GM12878 (cell line): ENCODE measurements around the gene GANAB. TPM values are rescaled to one million over a fixed set of nuclear protein-coding genes. Genes with fewer than 3 reads are reported as not detected.

Experiments
- ATAC-seq: fragments of 200-7000 bp; cut with Tn5 transposase; 3 replicates; pipeline ENCODE4 v1.9.1; 2020; ENCODE audit warnings: mild to moderate bottlenecking, moderate library complexity
- BruUV-seq: library from RNA; stranded (reverse); fragments of 400-500 nt; replicated peaks from 2 replicates; lab custom pipeline; 2021; lab: Mats Ljungman, UMichigan
- CTCF ChIA-PET: fragments of 300-600 bp; sonication (Branson Sonifier 250); formaldehyde crosslinking; extraction: SDS; loops from one replicate; lab custom pipeline; 2021; ENCODE audit warnings: inconsistent platforms; lab: Yijun Ruan, JAX
- POLR2A ChIA-PET: fragments of 350-600 bp; formaldehyde crosslinking; extraction: SDS; loops from one replicate; lab custom pipeline; 2021; ENCODE audit warnings: inconsistent platforms; lab: Charles Lee
- RAD21 ChIA-PET: fragments of 300-600 bp; sonication (Branson Sonifier 250); formaldehyde crosslinking; loops from one replicate; lab custom pipeline; 2023; ENCODE audit warnings: antibody characterized with exemption; ENCODE audit not compliant: unreplicated experiment; lab: Charles Lee
- SMC1A ChIA-PET: fragments of 300-600 bp; sonication (Branson Sonifier 250); formaldehyde crosslinking; loops from one replicate; lab custom pipeline; 2023; ENCODE audit not compliant: unreplicated experiment, uncharacterized antibody; lab: Charles Lee
- DNase-seq: peaks from one replicate; pipeline ENCODE4 v3.0.0-alpha.2; 2011; ENCODE audit warnings: low read depth, low spot score
- FAIRE-seq: peaks from 3 replicates; lab custom pipeline; 2011; peaks lifted over from hg19 to GRCh38; lab: Jason Lieb, UNC
- H2AFZ ChIP-seq: 2 replicates; pipeline ENCODE4 v1.6.0; 2011; ENCODE audit warnings: low read depth, low read length, control low read depth; ENCODE audit not compliant: control insufficient read depth
- H3K27ac ChIP-seq: 2 replicates; pipeline ENCODE4 v1.5.1; 2011; ENCODE audit warnings: control low read depth; ENCODE audit not compliant: control insufficient read depth, insufficient read depth
- H3K27me3 ChIP-seq, 2 experiments: replicated peaks in 1 of 2; 2 replicates each; pipeline versions ENCODE4 v1.6.0 to v1.6.1; 2011; ENCODE audit warnings: low read length in 1 of 2; ENCODE audit not compliant: control insufficient read depth in 2 of 2, insufficient read depth in 2 of 2
- H3K36me3 ChIP-seq, 2 experiments: 2 replicates each; pipeline ENCODE4 v1.5.1; 2011; ENCODE audit warnings: low read length in 1 of 2; ENCODE audit not compliant: control insufficient read depth in 2 of 2, insufficient read depth in 2 of 2
- H3K4me1 ChIP-seq: 2 replicates; pipeline ENCODE4 v1.6.1; 2011; ENCODE audit warnings: mild to moderate bottlenecking, low read length, moderate library complexity, mixed read lengths; ENCODE audit not compliant: control insufficient read depth, insufficient read depth
- H3K4me2 ChIP-seq: 2 replicates; pipeline ENCODE4 v1.6.0; 2011; ENCODE audit warnings: control low read depth; ENCODE audit not compliant: control insufficient read depth, insufficient read depth
- H3K4me3 ChIP-seq: fragments of 200-600 bp; sonication (generic); 2 replicates; pipeline ENCODE4 v1.5.1; 2016
- H3K79me2 ChIP-seq: 2 replicates; pipeline ENCODE4 v1.6.0; 2011; ENCODE audit warnings: low read length; ENCODE audit not compliant: control insufficient read depth, insufficient read depth
- H3K9ac ChIP-seq: 2 replicates; pipeline ENCODE4 v1.8.0; 2011; ENCODE audit warnings: low read length, control low read depth, mixed read lengths; ENCODE audit not compliant: control insufficient read depth, insufficient read depth
- H3K9me3 ChIP-seq: replicated peaks from 3 replicates; pipeline ENCODE4 v1.5.1; 2011; ENCODE audit warnings: mild to moderate bottlenecking, low read length; ENCODE audit not compliant: control insufficient read depth, insufficient read depth
- H4K20me1 ChIP-seq: 2 replicates; pipeline ENCODE4 v1.6.0; 2011; ENCODE audit not compliant: control insufficient read depth, insufficient read depth
- ASH2L ChIP-seq: fragments of 300-600, 200-600 bp; sonication (generic); IDR thresholded peaks from 2 replicates; pipeline ENCODE4 v1.6.1; 2017; ENCODE audit warnings: low read depth, mild to moderate bottlenecking, borderline replicate concordance
- CBX3 ChIP-seq: fragments of 200-600 bp; sonication (generic); IDR thresholded peaks from 2 replicates; pipeline ENCODE4 v1.6.1; 2016; ENCODE audit warnings: low read depth, borderline replicate concordance
- ELK1 ChIP-seq: IDR thresholded peaks from 2 replicates; pipeline ENCODE4 v1.6.1; 2012; ENCODE audit warnings: low read depth, low read length, improper control_type of control experiment
- FOXM1 ChIP-seq: IDR thresholded peaks from 2 replicates; pipeline ENCODE4 v1.6.1; 2012; ENCODE audit warnings: low read depth, mild to moderate bottlenecking, inconsistent platforms, low read length, moderate library complexity
- JUNB ChIP-seq: IDR thresholded peaks from 2 replicates; pipeline ENCODE4 v1.6.1; 2016; ENCODE audit warnings: antibody characterized with exemption, mild to moderate bottlenecking
- MTA3 ChIP-seq: IDR thresholded peaks from 2 replicates; pipeline ENCODE4 v1.6.1; 2012; ENCODE audit warnings: low read length, inconsistent platforms, borderline replicate concordance
- YY1 ChIP-seq: IDR thresholded peaks from 2 replicates; pipeline ENCODE4 v1.6.1; 2011; ENCODE audit warnings: low read depth, mild to moderate bottlenecking, low read length
- ZBTB11 ChIP-seq: fragments of 450-650 bp; formaldehyde crosslinking; IDR thresholded peaks from 2 replicates; pipeline ENCODE4 v1.5.0; 2022; ENCODE audit warnings: mild to moderate bottlenecking, missing genetic modification characterization
- ZNF274 ChIP-seq: IDR thresholded peaks from one replicate; pipeline ENCODE4 v1.8.0; 2011; ENCODE audit not compliant: insufficient read length, insufficient read depth
- WGBS: methylation state at CpG from one replicate; pipeline ENCODE4 v1.1.6; 2016; ENCODE audit warnings: low lambda C conversion rate; ENCODE audit not compliant: insufficient replicate concordance, insufficient coverage; ENCODE audit errors: missing lambda C conversion rate; 5-methylcytosine and 5-hydroxymethylcytosine counted together
- in situ Hi-C: fragments of 300-500 bp; cut with MboI; formaldehyde crosslinking; loops from 9 replicates; pipeline ENCODE4 v1.14.3; 2018; ENCODE audit warnings: mixed read lengths
- intact Hi-C: fragments of 100-400 bp; cut with micrococcal nuclease; formaldehyde crosslinking; loops from one replicate; pipeline ENCODE4 v1.14.2; 2022; ENCODE audit not compliant: unreplicated experiment
- polyA plus RNA-seq, 11 experiments: library from polyadenylated mRNA; depleted of rRNA in 4 of 11; unstranded in 6 of 11; stranded (reverse) in 5 of 11; fragments of >200 nt; fragmentation: Nextera tagmentation in 4 of 11; fragmentation: Illumina TruSeq in 1 of 11; extraction: Ambion mirVana in 4 of 11; extraction: Trizol in 1 of 11; gene quantifications; 1 replicate in 1 of 11; 2 replicates in 10 of 11; pipeline versions ENCODE4 v1.2.1 to v1.2.3, GENCODE V29; 2011 to 2016; ENCODE audit warnings: inconsistent platforms in 2 of 11, missing spikeins in 2 of 11, low read depth in 1 of 11
- total RNA-seq, 4 experiments: library from RNA; depleted of rRNA in 3 of 4; stranded (reverse); fragments of >200 nt in 3 of 4; fragmentation: Illumina TruSeq in 1 of 4; extraction: Trizol in 1 of 4; gene quantifications; 2 replicates each; pipeline versions ENCODE4 v1.2.1 to v1.2.3, GENCODE V29; 2013 to 2021

The GANAB gene
- total and polyA plus RNA-seq, 10 of the 15 experiments (the other 5 are each of a cell fraction or from before 2014, with no cell fraction given) = 4.5 to 175 (median 102) TPM

- TF ChIP-seq ZBTB11 (CRISPR knock-in tag) (no peak), YY1 (peak; percentile 89), CBX3 (no peak), MTA3 (no peak; the same call in 1 of the 2 replicates)
- TF ChIP-seq, all 136 proteins: peak for 54
Measured at GRCh38 chr11:62671608-62672389, 25.4 kb upstream of the GANAB start, which contains the start of the genes LBHD1 and UQCC3 (continued).

GRCh38 chr11:62671236-62671607 is 24.8 kb upstream of the GANAB start:
- peak overlapping the region; percentile 75 for H2AFZ ChIP-seq
- in situ Hi-C loops (no loop called here), intact Hi-C loops (loop anchor here (2.0 to 5.0 kb wide), 3 partner anchors 59 to 191 kb away; partner anchors contain the start of genes EML3, ROM1 and TUT1)
- DNase-seq (no peak), FAIRE-seq (no peak), ATAC-seq (peak; percentile 15)
- no peaks in the 10 kb centered on the region for H3K27me3 ChIP-seq
- H3K4me1 ChIP-seq = peaks cover 21% of the 10 kb centered on the region
- ChIA-PET CTCF (interaction anchor here (0.8 to 1.5 kb wide), 5 partner anchors 10 to 276 kb away, joined by 3 to 5 read pairs (median 4); partner anchors contain the start of gene TUT1), SMC1A (interaction anchor here (1.0 to 2.2 kb wide), 6 partner anchors 10 to 276 kb away, joined by 3 to 9 read pairs (median 4); partner anchors contain the start of gene TUT1), RAD21 (interaction anchor here (0.8 to 2.7 kb wide), 7 partner anchors 20 to 128 kb away, joined by 3 to 14 read pairs (median 6); partner anchors contain the start of genes HNRNPUL2, MTA2, TTC9C and TUT1), POLR2A (interaction anchor here (0.8 to 16.2 kb wide), 20 partner anchors 8 to 246 kb away, joined by 3 to 295 read pairs (median 6); partner anchors contain the start of genes B3GAT3, EEF1G, GANAB and HNRNPUL2)
- H3K9ac ChIP-seq = peak overlapping the region; percentile 87
- BruUV-seq = no TSS peak
- H3K79me2 ChIP-seq = peaks cover 52% of the 10 kb centered on the region
- no peaks in the 10 kb centered on the region for H4K20me1 ChIP-seq
- H3K4me2 ChIP-seq = peak overlapping the region; percentile 64
- peak overlapping the region; percentile 88 for H3K4me3 ChIP-seq
- H3K9me3 ChIP-seq = no peaks in the 10 kb centered on the region
- H3K27ac ChIP-seq = peak overlapping the region; percentile 75
- H3K36me3 ChIP-seq = peaks cover 0 to 9% of the 10 kb centered on the region in 2 experiments; a peak in 1 of 4 replicates
- WGBS = under 1% methylated on average over 17 of the region's 17 CpGs
- no peak for TF ChIP-seq ELK1
- TF ChIP-seq ZBTB11 (CRISPR knock-in tag) = no peak
- no peak for TF ChIP-seq ZNF274
- TF ChIP-seq JUNB = no peak
- TF ChIP-seq ASH2L = no peak
- TF ChIP-seq FOXM1 = no peak
